ENCODE data around the gene DROSHA. TPM values are rescaled to one million over a fixed set of nuclear protein-coding genes. Genes with fewer than 3 reads are reported as not detected.
"Not testable (repeated sequence)": the region's sequence is repeated elsewhere in the genome, so short reads cannot be mapped to it uniquely, and the experiment has no call there.

The DROSHA gene
- total and polyA plus RNA-seq, 5 donors: 26.2 to 46.0 (median 30.5) TPM

- Histone ChIP-seq H3K4me1 (ENCODE audit: control insufficient read depth, insufficient read depth, low read length) (no peaks in the 10 kb centered on the region), H3K4me3 (ENCODE audit: low read length) (no peak overlapping the region), H3K27me3 (ENCODE audit: control insufficient read depth, insufficient read depth) (no peaks in the 10 kb centered on the region), H3K27ac (ENCODE audit: low read length) (no peak overlapping the region), H3K9me3 (ENCODE audit: control insufficient read depth, low read length) (no peaks in the 10 kb centered on the region)
- intact Hi-C loops (cut with DNase I): loop anchor here in 1 of 4 donors (10.0 kb wide), 1 partner anchor 525 kb away; no protein-coding TSS in a partner anchor
- ATAC-seq (no peak), DNase-seq (no peak)
- 97% methylated on average over 3 of the region's 3 CpGs for WGBS
Measured at GRCh38 chr5:31559942-31560341, 28.0 kb upstream of the DROSHA start.

GRCh38 chr5:31556461-31556860, 24.6 kb upstream of the DROSHA start:
- Histone ChIP-seq H3K27me3 (ENCODE audit: control insufficient read depth, insufficient read depth) (no peaks in the 10 kb centered on the region), H3K4me3 (ENCODE audit: low read length) (no peak overlapping the region), H3K27ac (ENCODE audit: low read length) (no peak overlapping the region), H3K4me1 (ENCODE audit: control insufficient read depth, insufficient read depth, low read length) (no peaks in the 10 kb centered on the region), H3K9me3 (ENCODE audit: control insufficient read depth, low read length) (no peaks in the 10 kb centered on the region)
- ATAC-seq: no peak
- no peak for DNase-seq
- WGBS: 92% methylated on average over 3 of the region's 3 CpGs
- intact Hi-C loops (cut with DNase I): no loop called here

- Histone ChIP-seq H3K9me3 (ENCODE audit: control insufficient read depth, low read length) (no peaks in the 10 kb centered on the region), H3K27ac (ENCODE audit: low read length) (no peak overlapping the region), H3K4me3 (ENCODE audit: low read length) (no peak overlapping the region), H3K4me1 (ENCODE audit: control insufficient read depth, insufficient read depth, low read length) (no peaks in the 10 kb centered on the region), H3K27me3 (ENCODE audit: control insufficient read depth, insufficient read depth) (no peaks in the 10 kb centered on the region)
- ATAC-seq: no peak
- 99% methylated on average over 1 of the region's 1 CpG for WGBS
- intact Hi-C loops (cut with DNase I): no loop called here
- DNase-seq: no peak
Measured at GRCh38 chr5:31554552-31554951, 22.7 kb upstream of the DROSHA start.

- Histone ChIP-seq H3K27ac (ENCODE audit: low read length) (no peak overlapping the region), H3K9me3 (ENCODE audit: control insufficient read depth, low read length) (no peaks in the 10 kb centered on the region)
- intact Hi-C loops (cut with DNase I): no loop called here
Measured at GRCh38 chr5:31553863-31554262, 22.0 kb upstream of the DROSHA start.

DNA sequence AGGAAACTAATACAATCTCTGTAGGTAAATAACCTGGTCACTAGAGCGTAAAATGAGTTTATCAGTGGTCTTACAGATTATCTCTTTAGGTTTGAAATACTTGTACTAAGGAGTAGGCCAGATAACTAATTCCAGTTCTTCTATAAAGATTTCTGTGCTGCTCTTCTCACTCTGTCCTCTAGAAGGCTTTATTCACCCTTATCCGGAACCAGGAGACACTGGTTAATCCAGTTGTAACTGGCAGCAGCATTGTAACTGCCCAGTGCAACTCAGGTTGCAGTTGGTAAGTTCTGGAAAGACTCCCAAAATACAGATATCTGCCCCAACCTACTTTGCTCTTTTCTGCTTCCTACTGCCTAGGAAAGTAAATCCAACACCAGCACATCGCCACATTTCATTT, 20.0 kb upstream of the DROSHA start:
- WGBS: 95% methylated on average over 3 of the region's 3 CpGs
- H3K27ac ChIP-seq (ENCODE audit: low read length): no peak overlapping the region
- H3K27me3 ChIP-seq (ENCODE audit: control insufficient read depth, insufficient read depth): no peaks in the 10 kb centered on the region
- no peak for ATAC-seq
- no peak for DNase-seq
- no peak overlapping the region for H3K4me3 ChIP-seq (ENCODE audit: low read length)
- no peaks in the 10 kb centered on the region for H3K4me1 ChIP-seq (ENCODE audit: control insufficient read depth, insufficient read depth, low read length)
- no peaks in the 10 kb centered on the region for H3K9me3 ChIP-seq (ENCODE audit: control insufficient read depth, low read length)
- intact Hi-C loops (cut with DNase I): no loop called here

More at GRCh38 chr5:31553863-31554262, 22.0 kb upstream of the DROSHA start:
- ATAC-seq: no peak
- Histone ChIP-seq H3K4me1 (ENCODE audit: control insufficient read depth, insufficient read depth, low read length) (no peaks in the 10 kb centered on the region), H3K27me3 (ENCODE audit: control insufficient read depth, insufficient read depth) (no peaks in the 10 kb centered on the region), H3K4me3 (ENCODE audit: low read length) (no peak overlapping the region)
- DNase-seq: no peak

DNA sequence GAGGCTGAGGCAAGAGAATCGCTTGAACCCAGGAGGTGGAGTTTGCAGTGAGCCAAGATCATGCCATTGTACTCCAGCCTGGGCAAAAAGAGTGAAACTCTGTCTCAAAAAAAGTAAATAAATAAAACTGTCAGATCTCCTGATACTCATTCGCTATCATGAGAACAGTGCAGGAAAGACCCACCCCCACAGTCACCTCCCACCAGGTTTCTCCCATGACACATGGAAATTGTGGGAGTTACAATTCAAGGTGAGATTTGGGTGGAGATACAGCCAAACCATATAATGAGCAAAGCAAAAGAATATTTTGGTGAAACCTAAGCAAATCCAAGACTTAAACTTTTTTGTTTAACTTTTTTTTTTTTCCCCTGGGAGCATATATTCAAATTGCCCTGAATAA, 17.2 kb upstream of the DROSHA start:
- DNase-seq; H3K27ac ChIP-seq (ENCODE audit: low read length); H3K4me1 ChIP-seq (ENCODE audit: control insufficient read depth, insufficient read depth, low read length); ATAC-seq; intact Hi-C loops (cut with DNase I); H3K4me3 ChIP-seq (ENCODE audit: low read length); H3K27me3 ChIP-seq (ENCODE audit: control insufficient read depth, insufficient read depth); H3K9me3 ChIP-seq (ENCODE audit: control insufficient read depth, low read length): not testable (repeated sequence)
- 97% methylated on average over 2 of the region's 2 CpGs for WGBS

DNA sequence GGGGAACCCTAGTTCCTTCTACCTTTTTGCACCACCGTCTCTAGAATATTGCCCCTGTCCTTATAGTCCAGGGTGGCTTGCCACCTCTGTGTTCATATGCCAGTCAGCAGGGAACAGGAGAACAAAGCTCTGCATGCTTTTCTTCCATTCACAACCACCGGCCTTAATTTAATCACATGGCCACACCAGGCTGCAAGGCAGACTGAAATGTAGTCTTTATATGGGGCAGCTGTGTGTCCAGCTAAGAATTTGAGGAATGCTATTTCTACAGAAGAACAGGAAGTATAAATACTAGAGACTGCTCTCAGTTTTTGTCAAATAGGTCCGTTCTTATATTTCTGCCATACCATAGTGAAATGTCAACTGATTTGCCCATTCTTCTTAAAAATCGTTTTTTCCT, 6.0 kb upstream of the DROSHA start:
- no peaks in the 10 kb centered on the region for H3K4me1 ChIP-seq (ENCODE audit: control insufficient read depth, insufficient read depth, low read length)
- WGBS: 70% methylated on average over 4 of the region's 4 CpGs
- intact Hi-C loops (cut with DNase I): no loop called here
- ATAC-seq (no peak), DNase-seq (no peak)
- no peak overlapping the region for H3K27ac ChIP-seq (ENCODE audit: low read length)
- H3K9me3 ChIP-seq (ENCODE audit: control insufficient read depth, low read length): no peaks in the 10 kb centered on the region
- no peaks in the 10 kb centered on the region for H3K27me3 ChIP-seq (ENCODE audit: control insufficient read depth, insufficient read depth)
- no peak overlapping the region for H3K4me3 ChIP-seq (ENCODE audit: low read length)

DNA sequence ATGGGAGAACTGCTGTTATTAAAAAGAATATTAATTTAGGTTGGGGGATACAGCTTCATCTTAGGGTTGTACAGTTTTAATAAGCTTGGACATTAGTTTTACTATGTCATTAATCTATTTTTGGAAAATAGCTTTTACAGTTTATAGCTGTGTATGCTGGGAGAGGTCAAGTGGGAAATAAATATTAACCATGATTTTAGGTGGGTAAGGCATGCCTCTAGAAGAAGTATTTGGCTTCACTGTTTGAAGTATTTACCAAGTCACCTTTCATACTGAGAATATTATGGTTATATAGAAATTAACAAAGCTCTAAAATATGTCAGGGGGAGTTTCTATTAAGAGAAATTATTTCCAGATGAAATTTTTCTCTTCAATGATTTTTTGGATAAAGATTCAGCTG, 5.5 kb upstream of the DROSHA start:
- Histone ChIP-seq H3K4me1 (ENCODE audit: control insufficient read depth, insufficient read depth, low read length) (no peaks in the 10 kb centered on the region), H3K4me3 (ENCODE audit: low read length) (no peak overlapping the region), H3K9me3 (ENCODE audit: control insufficient read depth, low read length) (no peaks in the 10 kb centered on the region), H3K27ac (ENCODE audit: low read length) (no peak overlapping the region), H3K27me3 (ENCODE audit: control insufficient read depth, insufficient read depth) (no peaks in the 10 kb centered on the region)
- ATAC-seq: no peak
- intact Hi-C loops (cut with DNase I): no loop called here
- DNase-seq: no peak

- intact Hi-C loops (cut with DNase I): no loop called here
- ATAC-seq (no peak), DNase-seq (no peak)
- Histone ChIP-seq H3K9me3 (ENCODE audit: control insufficient read depth, low read length) (no peaks in the 10 kb centered on the region), H3K4me3 (ENCODE audit: low read length) (no peak overlapping the region), H3K27ac (ENCODE audit: low read length) (no peak overlapping the region), H3K27me3 (ENCODE audit: control insufficient read depth, insufficient read depth) (no peaks in the 10 kb centered on the region), H3K4me1 (ENCODE audit: control insufficient read depth, insufficient read depth, low read length) (no peaks in the 10 kb centered on the region)
- 89% methylated on average over 3 of the region's 3 CpGs for WGBS
Measured at GRCh38 chr5:31536873-31537272, 5.0 kb upstream of the DROSHA start.

- Histone ChIP-seq H3K27me3 (ENCODE audit: control insufficient read depth, insufficient read depth) (no peaks in the 10 kb centered on the region), H3K27ac (ENCODE audit: low read length) (no peak overlapping the region), H3K4me3 (ENCODE audit: low read length) (no peak overlapping the region), H3K9me3 (ENCODE audit: control insufficient read depth, low read length) (no peaks in the 10 kb centered on the region), H3K4me1 (ENCODE audit: control insufficient read depth, insufficient read depth, low read length) (peaks cover 4% of the 10 kb centered on the region)
- no peak for DNase-seq
- WGBS: 93% methylated on average over 1 of the region's 1 CpG
- no peak for ATAC-seq
- intact Hi-C loops (cut with DNase I): no loop called here
Measured at GRCh38 chr5:31534527-31535046, 2.7 kb upstream of the DROSHA start.

- Histone ChIP-seq H3K27ac (ENCODE audit: low read length) (peak overlapping the region; percentile 59), H3K4me1 (ENCODE audit: control insufficient read depth, insufficient read depth, low read length) (peaks cover 4% of the 10 kb centered on the region), H3K4me3 (ENCODE audit: low read length) (peak overlapping the region; percentile 97), H3K27me3 (ENCODE audit: control insufficient read depth, insufficient read depth) (no peaks in the 10 kb centered on the region), H3K9me3 (ENCODE audit: control insufficient read depth, low read length) (no peaks in the 10 kb centered on the region)
- peak; percentile 45 to 52 for ATAC-seq
- DNase-seq: peak; percentile 16 to 66 (median 62)
- intact Hi-C loops (cut with DNase I): no loop called here
- WGBS: under 1% methylated on average over 13 of the region's 13 CpGs
Measured at GRCh38 chr5:31531543-31531887, 378 bp downstream of the DROSHA start.

GRCh38 chr5:31530541-31531265, 1.2 kb downstream of the DROSHA start:
- intact Hi-C loops (cut with DNase I): no loop called here
- no peak for ATAC-seq
- peak overlapping the region; percentile 97 for H3K4me3 ChIP-seq (ENCODE audit: low read length)

More at GRCh38 chr5:31530541-31531265, 1.2 kb downstream of the DROSHA start:
- Histone ChIP-seq H3K27ac (ENCODE audit: low read length) (no peak overlapping the region), H3K9me3 (ENCODE audit: control insufficient read depth, low read length) (no peaks in the 10 kb centered on the region), H3K27me3 (ENCODE audit: control insufficient read depth, insufficient read depth) (no peaks in the 10 kb centered on the region), H3K4me1 (ENCODE audit: control insufficient read depth, insufficient read depth, low read length) (peaks cover 4% of the 10 kb centered on the region)
- 78% methylated on average over 9 of the region's 9 CpGs for WGBS
- DNase-seq: no peak

All from right cardiac atrium (tissue), 5 donors.